ENCODE data around the gene USP3.
"Not testable (repeated sequence)": the region's sequence is repeated elsewhere in the genome, so short reads cannot be mapped to it uniquely, and the experiment has no call there.

Gene USP3

GRCh38 chr15:63523306-63523990 lies 19.1 kb downstream of the USP3 start:
- Histone ChIP-seq H3K27ac (ENCODE audit: insufficient read depth, low read length, poor library complexity, severe bottlenecking) (no peak overlapping the region), H3K4me1 (ENCODE audit: control insufficient read depth, insufficient read depth, low read length, poor library complexity, severe bottlenecking) (peaks cover 42% of the 10 kb centered on the region), H3K36me3 (ENCODE audit: control insufficient read depth, insufficient read depth, low read length) (no peaks in the 10 kb centered on the region), H3K4me3 (ENCODE audit: insufficient read depth, low read depth, low read length, poor library complexity, severe bottlenecking) (no peak overlapping the region), H3K9me3 (ENCODE audit: control insufficient read depth, low read length) (no peaks in the 10 kb centered on the region), H3K27me3 (replicated peaks; ENCODE audit: control insufficient read depth, insufficient read depth, low read length, poor library complexity, severe bottlenecking) (no peaks in the 10 kb centered on the region)
- no peak for DNase-seq

GRCh38 chr15:63524316-63525015 lies 20.1 kb downstream of the USP3 start:
- no peak for DNase-seq
- Histone ChIP-seq H3K4me1 (ENCODE audit: control insufficient read depth, insufficient read depth, low read length, poor library complexity, severe bottlenecking) (peaks cover 38% of the 10 kb centered on the region), H3K36me3 (ENCODE audit: control insufficient read depth, insufficient read depth, low read length) (no peaks in the 10 kb centered on the region), H3K4me3 (ENCODE audit: insufficient read depth, low read depth, low read length, poor library complexity, severe bottlenecking) (no peak overlapping the region), H3K27ac (ENCODE audit: insufficient read depth, low read length, poor library complexity, severe bottlenecking) (no peak overlapping the region), H3K27me3 (replicated peaks; ENCODE audit: control insufficient read depth, insufficient read depth, low read length, poor library complexity, severe bottlenecking) (no peaks in the 10 kb centered on the region), H3K9me3 (ENCODE audit: control insufficient read depth, low read length) (no peaks in the 10 kb centered on the region)

GRCh38 chr15:63526401-63526800 lies 22.0 kb downstream of the USP3 start:
- DNase-seq: no peak
- Histone ChIP-seq H3K4me3 (ENCODE audit: insufficient read depth, low read depth, low read length, poor library complexity, severe bottlenecking) (no peak overlapping the region), H3K9me3 (ENCODE audit: control insufficient read depth, low read length) (no peaks in the 10 kb centered on the region), H3K4me1 (ENCODE audit: control insufficient read depth, insufficient read depth, low read length, poor library complexity, severe bottlenecking) (peaks cover 44% of the 10 kb centered on the region), H3K27ac (ENCODE audit: insufficient read depth, low read length, poor library complexity, severe bottlenecking) (no peak overlapping the region), H3K36me3 (ENCODE audit: control insufficient read depth, insufficient read depth, low read length) (no peaks in the 10 kb centered on the region), H3K27me3 (replicated peaks; ENCODE audit: control insufficient read depth, insufficient read depth, low read length, poor library complexity, severe bottlenecking) (no peaks in the 10 kb centered on the region)

GRCh38 chr15:63528138-63528659 lies 23.8 kb downstream of the USP3 start:
- H3K27ac ChIP-seq (ENCODE audit: insufficient read depth, low read length, poor library complexity, severe bottlenecking): no peak overlapping the region
- DNase-seq: no peak
- no peaks in the 10 kb centered on the region for H3K27me3 ChIP-seq (replicated peaks; ENCODE audit: control insufficient read depth, insufficient read depth, low read length, poor library complexity, severe bottlenecking)
- no peaks in the 10 kb centered on the region for H3K36me3 ChIP-seq (ENCODE audit: control insufficient read depth, insufficient read depth, low read length)
- no peaks in the 10 kb centered on the region for H3K9me3 ChIP-seq (ENCODE audit: control insufficient read depth, low read length)
- peaks cover 30% of the 10 kb centered on the region for H3K4me1 ChIP-seq (ENCODE audit: control insufficient read depth, insufficient read depth, low read length, poor library complexity, severe bottlenecking)
- H3K4me3 ChIP-seq (ENCODE audit: insufficient read depth, low read depth, low read length, poor library complexity, severe bottlenecking): no peak overlapping the region

GRCh38 chr15:63530235-63530634 lies 25.8 kb downstream of the USP3 start:
- peaks cover 26% of the 10 kb centered on the region for H3K4me1 ChIP-seq (ENCODE audit: control insufficient read depth, insufficient read depth, low read length, poor library complexity, severe bottlenecking)
- H3K36me3 ChIP-seq (ENCODE audit: control insufficient read depth, insufficient read depth, low read length): no peaks in the 10 kb centered on the region
- H3K27ac ChIP-seq (ENCODE audit: insufficient read depth, low read length, poor library complexity, severe bottlenecking): no peak overlapping the region
- DNase-seq: no peak
- H3K9me3 ChIP-seq (ENCODE audit: control insufficient read depth, low read length): no peaks in the 10 kb centered on the region
- no peak overlapping the region for H3K4me3 ChIP-seq (ENCODE audit: insufficient read depth, low read depth, low read length, poor library complexity, severe bottlenecking)
- no peaks in the 10 kb centered on the region for H3K27me3 ChIP-seq (replicated peaks; ENCODE audit: control insufficient read depth, insufficient read depth, low read length, poor library complexity, severe bottlenecking)

GRCh38 chr15:63530752-63531299 lies 26.4 kb downstream of the USP3 start:
- Histone ChIP-seq H3K27ac (ENCODE audit: insufficient read depth, low read length, poor library complexity, severe bottlenecking) (no peak overlapping the region), H3K36me3 (ENCODE audit: control insufficient read depth, insufficient read depth, low read length) (no peaks in the 10 kb centered on the region), H3K4me3 (ENCODE audit: insufficient read depth, low read depth, low read length, poor library complexity, severe bottlenecking) (no peak overlapping the region), H3K9me3 (ENCODE audit: control insufficient read depth, low read length) (no peaks in the 10 kb centered on the region), H3K4me1 (ENCODE audit: control insufficient read depth, insufficient read depth, low read length, poor library complexity, severe bottlenecking) (peaks cover 26% of the 10 kb centered on the region), H3K27me3 (replicated peaks; ENCODE audit: control insufficient read depth, insufficient read depth, low read length, poor library complexity, severe bottlenecking) (no peaks in the 10 kb centered on the region)
- DNase-seq: no peak

- Histone ChIP-seq H3K36me3 (ENCODE audit: control insufficient read depth, insufficient read depth, low read length) (no peaks in the 10 kb centered on the region), H3K27me3 (replicated peaks; ENCODE audit: control insufficient read depth, insufficient read depth, low read length, poor library complexity, severe bottlenecking) (no peaks in the 10 kb centered on the region), H3K9me3 (ENCODE audit: control insufficient read depth, low read length) (no peaks in the 10 kb centered on the region), H3K4me3 (ENCODE audit: insufficient read depth, low read depth, low read length, poor library complexity, severe bottlenecking) (no peak overlapping the region), H3K4me1 (ENCODE audit: control insufficient read depth, insufficient read depth, low read length, poor library complexity, severe bottlenecking) (peaks cover 26% of the 10 kb centered on the region), H3K27ac (ENCODE audit: insufficient read depth, low read length, poor library complexity, severe bottlenecking) (no peak overlapping the region)
- no peak for DNase-seq
These were observed 27.2 kb downstream of the USP3 start for GRCh38 chr15:63531586-63531985.

GRCh38 chr15:63532307-63532744 lies 27.9 kb downstream of the USP3 start:
- Histone ChIP-seq H3K27ac (ENCODE audit: insufficient read depth, low read length, poor library complexity, severe bottlenecking) (no peak overlapping the region), H3K4me3 (ENCODE audit: insufficient read depth, low read depth, low read length, poor library complexity, severe bottlenecking) (no peak overlapping the region), H3K4me1 (ENCODE audit: control insufficient read depth, insufficient read depth, low read length, poor library complexity, severe bottlenecking) (peaks cover 24% of the 10 kb centered on the region), H3K36me3 (ENCODE audit: control insufficient read depth, insufficient read depth, low read length) (peaks cover 5% of the 10 kb centered on the region), H3K9me3 (ENCODE audit: control insufficient read depth, low read length) (no peaks in the 10 kb centered on the region), H3K27me3 (replicated peaks; ENCODE audit: control insufficient read depth, insufficient read depth, low read length, poor library complexity, severe bottlenecking) (no peaks in the 10 kb centered on the region)
- DNase-seq: no peak

GRCh38 chr15:63534888-63535287 lies 30.5 kb downstream of the USP3 start:
- DNase-seq; H3K27ac ChIP-seq (ENCODE audit: insufficient read depth, low read length, poor library complexity, severe bottlenecking); H3K9me3 ChIP-seq (ENCODE audit: control insufficient read depth, low read length); H3K27me3 ChIP-seq (replicated peaks; ENCODE audit: control insufficient read depth, insufficient read depth, low read length, poor library complexity, severe bottlenecking); H3K4me3 ChIP-seq (ENCODE audit: insufficient read depth, low read depth, low read length, poor library complexity, severe bottlenecking): not testable (repeated sequence)
- peaks cover 17% of the 10 kb centered on the region for H3K36me3 ChIP-seq (ENCODE audit: control insufficient read depth, insufficient read depth, low read length)
- H3K4me1 ChIP-seq (ENCODE audit: control insufficient read depth, insufficient read depth, low read length, poor library complexity, severe bottlenecking): peaks cover 13% of the 10 kb centered on the region

GRCh38 chr15:63535689-63536088 lies 31.3 kb downstream of the USP3 start:
- no peak overlapping the region for H3K27ac ChIP-seq (ENCODE audit: insufficient read depth, low read length, poor library complexity, severe bottlenecking)
- H3K9me3 ChIP-seq (ENCODE audit: control insufficient read depth, low read length): no peaks in the 10 kb centered on the region

More at GRCh38 chr15:63535689-63536088, 31.3 kb downstream of the USP3 start:
- Histone ChIP-seq H3K27me3 (replicated peaks; ENCODE audit: control insufficient read depth, insufficient read depth, low read length, poor library complexity, severe bottlenecking) (no peaks in the 10 kb centered on the region), H3K36me3 (ENCODE audit: control insufficient read depth, insufficient read depth, low read length) (peaks cover 17% of the 10 kb centered on the region), H3K4me1 (ENCODE audit: control insufficient read depth, insufficient read depth, low read length, poor library complexity, severe bottlenecking) (peaks cover 6% of the 10 kb centered on the region), H3K4me3 (ENCODE audit: insufficient read depth, low read depth, low read length, poor library complexity, severe bottlenecking) (no peak overlapping the region)
- no peak for DNase-seq
